ENCODE measurements around the gene MAGEB16.

The MAGEB16 gene

GRCh38 chrX:35798042-35798441, at the start of gene MAGEB16:
TSS of gene MAGEB16 (plus strand) at chrX:35798342. CDS start at chrX:35802197, 3,855 bp downstream.
- no peak for TF ChIP-seq CTCF (IDR thresholded peaks at IDR 0.05; ENCODE audit: poor library complexity, severe bottlenecking)

GRCh38 chrX:35773958-35774564, 24.1 kb upstream of the MAGEB16 start:
- Histone ChIP-seq H3K9me3 (ENCODE audit: severe bottlenecking) (no peaks in the 10 kb centered on the region), H3K36me3 (ENCODE audit: low read depth) (no peaks in the 10 kb centered on the region), H3K27ac (ENCODE audit: poor library complexity, severe bottlenecking) (no peak overlapping the region), H3K4me1 (ENCODE audit: insufficient read depth, poor library complexity, severe bottlenecking) (no peaks in the 10 kb centered on the region), H3K27me3 (ENCODE audit: insufficient read depth, poor library complexity, severe bottlenecking) (no peaks in the 10 kb centered on the region), H3K4me3 (ENCODE audit: severe bottlenecking) (no peak overlapping the region)
- no peak for TF ChIP-seq CTCF (IDR thresholded peaks at IDR 0.05; ENCODE audit: poor library complexity, severe bottlenecking)
- no peak for ATAC-seq (ENCODE audit: low read depth)
- no peak for DNase-seq (ENCODE audit: low spot score)

More at GRCh38 chrX:35798042-35798441, at the start of gene MAGEB16:
- ATAC-seq (ENCODE audit: low read depth) (no peak), DNase-seq (ENCODE audit: low spot score) (no peak)
- Histone ChIP-seq H3K4me3 (ENCODE audit: severe bottlenecking) (no peak within 1 kb of the TSS), H3K36me3 (ENCODE audit: low read depth) (no peaks in the 10 kb centered on the region), H3K9me3 (ENCODE audit: severe bottlenecking) (no peaks in the 10 kb centered on the region), H3K4me1 (ENCODE audit: insufficient read depth, poor library complexity, severe bottlenecking) (no peaks in the 10 kb centered on the region), H3K27ac (ENCODE audit: poor library complexity, severe bottlenecking) (no peak within 1 kb of the TSS), H3K27me3 (ENCODE audit: insufficient read depth, poor library complexity, severe bottlenecking) (no peaks in the 10 kb centered on the region)

GRCh38 chrX:35785075-35785474, 13.1 kb upstream of the MAGEB16 start:
- no peak for TF ChIP-seq CTCF (IDR thresholded peaks at IDR 0.05; ENCODE audit: poor library complexity, severe bottlenecking)
- no peaks in the 10 kb centered on the region for H3K9me3 ChIP-seq (ENCODE audit: severe bottlenecking)
- no peaks in the 10 kb centered on the region for H3K36me3 ChIP-seq (ENCODE audit: low read depth)
- DNase-seq (ENCODE audit: low spot score) (no peak), ATAC-seq (ENCODE audit: low read depth) (no peak)
- no peaks in the 10 kb centered on the region for H3K4me1 ChIP-seq (ENCODE audit: insufficient read depth, poor library complexity, severe bottlenecking)
- H3K4me3 ChIP-seq (ENCODE audit: severe bottlenecking) = no peak overlapping the region
- no peaks in the 10 kb centered on the region for H3K27me3 ChIP-seq (ENCODE audit: insufficient read depth, poor library complexity, severe bottlenecking)
- H3K27ac ChIP-seq (ENCODE audit: poor library complexity, severe bottlenecking) = no peak overlapping the region

GRCh38 chrX:35786271-35786670, 11.9 kb upstream of the MAGEB16 start:
- ATAC-seq (ENCODE audit: low read depth) (no peak), DNase-seq (ENCODE audit: low spot score) (no peak)
- Histone ChIP-seq H3K27me3 (ENCODE audit: insufficient read depth, poor library complexity, severe bottlenecking) (no peaks in the 10 kb centered on the region), H3K27ac (ENCODE audit: poor library complexity, severe bottlenecking) (no peak overlapping the region), H3K36me3 (ENCODE audit: low read depth) (no peaks in the 10 kb centered on the region), H3K4me3 (ENCODE audit: severe bottlenecking) (no peak overlapping the region), H3K9me3 (ENCODE audit: severe bottlenecking) (no peaks in the 10 kb centered on the region), H3K4me1 (ENCODE audit: insufficient read depth, poor library complexity, severe bottlenecking) (no peaks in the 10 kb centered on the region)
- no peak for TF ChIP-seq CTCF (IDR thresholded peaks at IDR 0.05; ENCODE audit: poor library complexity, severe bottlenecking)

GRCh38 chrX:35787867-35788266, 10.3 kb upstream of the MAGEB16 start:
- H3K9me3 ChIP-seq (ENCODE audit: severe bottlenecking) = no peaks in the 10 kb centered on the region
- H3K27me3 ChIP-seq (ENCODE audit: insufficient read depth, poor library complexity, severe bottlenecking) = no peaks in the 10 kb centered on the region
- no peak overlapping the region for H3K27ac ChIP-seq (ENCODE audit: poor library complexity, severe bottlenecking)
- DNase-seq (ENCODE audit: low spot score) (no peak), ATAC-seq (ENCODE audit: low read depth) (no peak)
- H3K4me3 ChIP-seq (ENCODE audit: severe bottlenecking) = no peak overlapping the region
- no peak for TF ChIP-seq CTCF (IDR thresholded peaks at IDR 0.05; ENCODE audit: poor library complexity, severe bottlenecking)
- H3K36me3 ChIP-seq (ENCODE audit: low read depth) = no peaks in the 10 kb centered on the region
- no peaks in the 10 kb centered on the region for H3K4me1 ChIP-seq (ENCODE audit: insufficient read depth, poor library complexity, severe bottlenecking)
